GM12878 (cell line): ENCODE results near the gene IL17A. TPM values are rescaled to one million over a fixed set of nuclear protein-coding genes. Genes with fewer than 3 reads are reported as not detected.

Experiments used
- BHLHE40 ChIP-seq, 2 experiments: fragments of 450-650 bp in 1 of 2; IDR thresholded peaks; 2 replicates each; pipeline ENCODE4 v1.6.1; 2011 to 2017; ENCODE audit warnings: low read depth in 2 of 2, borderline replicate concordance in 1 of 2, improper control_type of control experiment in 1 of 2, low read length in 1 of 2, mild to moderate bottlenecking in 1 of 2
- BRCA1 ChIP-seq: IDR thresholded peaks from 2 replicates; pipeline ENCODE4 v1.6.1; 2011; ENCODE audit warnings: low read depth, low read length, improper control_type of control experiment
- CEBPB ChIP-seq, 2 experiments: fragments of 150-350 bp in 1 of 2; IDR thresholded peaks; 2 replicates each; pipeline ENCODE4 v1.6.1; 2012 to 2014; ENCODE audit warnings: low read depth in 2 of 2, low read length in 2 of 2, borderline replicate concordance in 1 of 2, inconsistent platforms in 1 of 2
- CHD2 ChIP-seq: IDR thresholded peaks from 2 replicates; pipeline ENCODE4 v1.6.1; 2011; ENCODE audit warnings: low read depth, low read length, improper control_type of control experiment, borderline replicate concordance
- CREM ChIP-seq: IDR thresholded peaks from 2 replicates; pipeline ENCODE4 v1.6.1; 2014; ENCODE audit warnings: antibody characterized with exemption, low read depth
- ETV6 ChIP-seq, 2 experiments: fragments of 450-650 bp in 1 of 2; IDR thresholded peaks in 1 of 2; conservative IDR thresholded peaks in 1 of 2; 2 replicates each; pipeline ENCODE4 v1.6.1; 2014; ENCODE audit warnings: antibody characterized with exemption in 1 of 2, borderline replicate concordance in 1 of 2, low read depth in 1 of 2, mild to moderate bottlenecking in 1 of 2, moderate library complexity in 1 of 2
- FOXM1 ChIP-seq: IDR thresholded peaks from 2 replicates; pipeline ENCODE4 v1.6.1; 2012; ENCODE audit warnings: low read depth, mild to moderate bottlenecking, inconsistent platforms, low read length, moderate library complexity
- IKZF1 ChIP-seq: fragments of 450-650 bp; conservative IDR thresholded peaks from 2 replicates; pipeline ENCODE4 v1.6.1; 2017; ENCODE audit warnings: antibody characterized with exemption, mild to moderate bottlenecking
- IKZF2 ChIP-seq, 2 experiments: fragments of 450-650 bp; IDR thresholded peaks; 2 replicates each; pipeline ENCODE4 v1.6.1; 2017; ENCODE audit warnings: mild to moderate bottlenecking in 2 of 2, moderate library complexity in 2 of 2
- IRF4 ChIP-seq: IDR thresholded peaks from 2 replicates; pipeline ENCODE4 v1.6.1; 2011; ENCODE audit warnings: low read depth, low read length
- JUND ChIP-seq: IDR thresholded peaks from 2 replicates; pipeline ENCODE4 v1.6.1; 2012; ENCODE audit warnings: low read depth, mild to moderate bottlenecking, low read length, improper control_type of control experiment, moderate library complexity
- MEF2A ChIP-seq: IDR thresholded peaks from 2 replicates; pipeline ENCODE4 v1.6.1; 2011; ENCODE audit warnings: low read depth, mild to moderate bottlenecking, low read length, moderate library complexity; ENCODE audit not compliant: insufficient read depth
- MEF2B ChIP-seq: fragments of 450-650 bp; IDR thresholded peaks from 2 replicates; pipeline ENCODE4 v1.6.1; 2018; ENCODE audit warnings: mild to moderate bottlenecking, moderate library complexity; ENCODE audit not compliant: partially characterized antibody, poor library complexity, severe bottlenecking
- MTA3 ChIP-seq: IDR thresholded peaks from 2 replicates; pipeline ENCODE4 v1.6.1; 2012; ENCODE audit warnings: low read length, inconsistent platforms, borderline replicate concordance
- NFIC ChIP-seq: IDR thresholded peaks from 2 replicates; pipeline ENCODE4 v1.6.1; 2012; ENCODE audit warnings: low read depth, mild to moderate bottlenecking, inconsistent platforms, low read length, moderate library complexity
- PML ChIP-seq: IDR thresholded peaks from 2 replicates; pipeline ENCODE4 v1.6.1; 2012; ENCODE audit warnings: low read length, inconsistent platforms
- SP1 ChIP-seq: IDR thresholded peaks from one replicate; pipeline ENCODE4 v1.6.1; 2011; ENCODE audit warnings: low read depth, low read length
- STAT3 ChIP-seq: IDR thresholded peaks from 2 replicates; pipeline ENCODE4 v1.6.1; 2011; ENCODE audit warnings: low read depth, low read length, improper control_type of control experiment
- TCF12 ChIP-seq: IDR thresholded peaks from 2 replicates; pipeline ENCODE4 v1.6.1; 2011; ENCODE audit warnings: low read depth, mild to moderate bottlenecking, low read length
- ZBED1 ChIP-seq: IDR thresholded peaks from 2 replicates; pipeline ENCODE4 v1.6.1; 2016; ENCODE audit warnings: borderline replicate concordance
- polyA plus RNA-seq, 11 experiments: library from polyadenylated mRNA; depleted of rRNA in 4 of 11; unstranded in 6 of 11; stranded (reverse) in 5 of 11; fragments of >200 nt; fragmentation: Nextera tagmentation in 4 of 11; fragmentation: Illumina TruSeq in 1 of 11; extraction: Ambion mirVana in 4 of 11; extraction: Trizol in 1 of 11; gene quantifications; 1 replicate in 1 of 11; 2 replicates in 10 of 11; pipeline versions ENCODE4 v1.2.1 to v1.2.3, GENCODE V29; 2011 to 2016; ENCODE audit warnings: inconsistent platforms in 2 of 11, missing spikeins in 2 of 11, low read depth in 1 of 11
- total RNA-seq, 4 experiments: library from RNA; depleted of rRNA in 3 of 4; stranded (reverse); fragments of >200 nt in 3 of 4; fragmentation: Illumina TruSeq in 1 of 4; extraction: Trizol in 1 of 4; gene quantifications; 2 replicates each; pipeline versions ENCODE4 v1.2.1 to v1.2.3, GENCODE V29; 2013 to 2021
- TF ChIP-seq, protein P1 (sequence below): fragments of 450-650 bp; IDR thresholded peaks from 2 replicates; pipeline ENCODE4 v1.6.1; 2016; ENCODE audit warnings: mild to moderate bottlenecking
- TF ChIP-seq, protein P2 (sequence below): fragments of 450-650 bp; IDR thresholded peaks from 2 replicates; pipeline ENCODE4 v1.6.1; 2017; ENCODE audit warnings: mild to moderate bottlenecking, moderate library complexity
- TF ChIP-seq, protein P3 (sequence below): IDR thresholded peaks from 2 replicates; pipeline ENCODE4 v1.6.1; 2011; ENCODE audit warnings: borderline replicate concordance, low read depth, mild to moderate bottlenecking, moderate library complexity, low read length; ENCODE audit not compliant: insufficient read depth, poor library complexity, severe bottlenecking

IL17A gene
- total and polyA plus RNA-seq, 10 of the 15 experiments (the other 5 are each of a cell fraction or from before 2014, with no cell fraction given), result not detected

DNA sequence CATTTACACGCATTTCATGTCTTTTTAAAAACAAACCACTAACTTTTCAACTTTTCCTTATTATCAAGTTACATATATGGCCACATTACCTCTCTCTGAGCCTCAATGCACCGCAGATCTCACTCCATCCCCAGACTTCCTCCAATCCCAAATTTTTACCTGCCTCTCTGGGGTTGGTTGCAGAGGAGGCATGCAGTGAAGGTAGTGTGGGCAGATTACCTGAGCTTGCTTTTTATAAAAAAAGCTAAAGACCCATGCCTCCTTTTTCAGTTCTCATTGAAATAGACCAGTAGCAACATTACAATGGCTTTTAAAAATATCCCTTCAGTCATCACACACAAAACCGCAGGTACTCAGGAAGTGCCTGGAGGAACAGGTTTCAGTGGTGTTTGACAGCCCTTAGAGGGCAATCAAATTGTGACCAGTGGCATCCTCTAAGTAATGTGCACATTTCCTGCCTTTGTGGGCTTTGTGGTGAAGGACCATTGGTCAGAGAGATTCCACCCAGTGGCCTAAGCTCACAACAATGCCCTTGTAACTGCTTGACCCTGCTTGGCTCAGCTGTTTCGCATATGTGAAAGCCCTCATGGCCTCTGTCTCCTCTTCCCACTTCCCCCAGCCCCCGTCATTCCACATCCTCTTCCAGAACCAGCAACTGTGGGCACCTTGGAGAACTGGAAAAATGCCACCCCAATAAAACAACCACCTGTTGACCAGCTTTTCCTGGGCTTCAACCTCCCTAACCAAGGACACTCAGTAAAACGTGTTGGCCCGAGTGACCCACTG is 30.2 kb upstream of the IL17A start (continued):
- TF ChIP-seq STAT3 (no peak), MEF2A (peak; percentile 92), CEBPB (IDR thresholded peaks at IDR 0.05; ENCODE audit: borderline replicate concordance in 1 of 2, low read depth in 2 of 2, low read length in 2 of 2) (0 out of 4 replicates have a peak, but pooled peaks of 1 of the 2 experiments have one; percentile 54), IRF4 (peak; percentile 66), TCF12 (0 out of 2 replicates have a peak, but pooled peaks have one; percentile 31), BRCA1 (no peak), PML (no peak), BHLHE40 (IDR thresholded peaks at IDR 0.05; ENCODE audit: borderline replicate concordance in 1 of 2, low read depth in 2 of 2, low read length in 1 of 2) (peak; percentile 41 to 51; a peak in 3 of 4 replicates), CHD2 (no peak), CREM (peak; percentile 71; the same call in 1 of the 2 replicates), ETV6 (conservative IDR thresholded peaks at IDR 0.05 in 1 of 2, IDR thresholded peaks at IDR 0.05 in 1 of 2; ENCODE audit: borderline replicate concordance in 1 of 2, low read depth in 1 of 2) (peak in 1 of 2 experiments; percentile 96; a peak in 2 of 4 replicates), NFIC (peak; percentile 92), IKZF2 (IDR thresholded peaks at IDR 0.05) (peak; percentile 83 to 87), FOXM1 (peak; percentile 85; the same call in 1 of the 2 replicates), JUND (no peak), ZBED1 (peak; percentile 68; the same call in 1 of the 2 replicates), MTA3 (peak; percentile 91; the same call in 1 of the 2 replicates), SP1 (peak; percentile 55), MEF2B (peak; percentile 30), IKZF1 (peak; percentile 88)
- TF ChIP-seq, protein P1, sequence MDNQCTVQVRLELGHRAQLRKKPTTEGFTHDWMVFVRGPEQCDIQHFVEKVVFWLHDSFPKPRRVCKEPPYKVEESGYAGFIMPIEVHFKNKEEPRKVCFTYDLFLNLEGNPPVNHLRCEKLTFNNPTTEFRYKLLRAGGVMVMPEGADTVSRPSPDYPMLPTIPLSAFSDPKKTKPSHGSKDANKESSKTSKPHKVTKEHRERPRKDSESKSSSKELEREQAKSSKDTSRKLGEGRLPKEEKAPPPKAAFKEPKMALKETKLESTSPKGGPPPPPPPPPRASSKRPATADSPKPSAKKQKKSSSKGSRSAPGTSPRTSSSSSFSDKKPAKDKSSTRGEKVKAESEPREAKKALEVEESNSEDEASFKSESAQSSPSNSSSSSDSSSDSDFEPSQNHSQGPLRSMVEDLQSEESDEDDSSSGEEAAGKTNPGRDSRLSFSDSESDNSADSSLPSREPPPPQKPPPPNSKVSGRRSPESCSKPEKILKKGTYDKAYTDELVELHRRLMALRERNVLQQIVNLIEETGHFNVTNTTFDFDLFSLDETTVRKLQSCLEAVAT, result peak; percentile 53; the same call in 1 of the 2 replicates
- TF ChIP-seq, protein P2, sequence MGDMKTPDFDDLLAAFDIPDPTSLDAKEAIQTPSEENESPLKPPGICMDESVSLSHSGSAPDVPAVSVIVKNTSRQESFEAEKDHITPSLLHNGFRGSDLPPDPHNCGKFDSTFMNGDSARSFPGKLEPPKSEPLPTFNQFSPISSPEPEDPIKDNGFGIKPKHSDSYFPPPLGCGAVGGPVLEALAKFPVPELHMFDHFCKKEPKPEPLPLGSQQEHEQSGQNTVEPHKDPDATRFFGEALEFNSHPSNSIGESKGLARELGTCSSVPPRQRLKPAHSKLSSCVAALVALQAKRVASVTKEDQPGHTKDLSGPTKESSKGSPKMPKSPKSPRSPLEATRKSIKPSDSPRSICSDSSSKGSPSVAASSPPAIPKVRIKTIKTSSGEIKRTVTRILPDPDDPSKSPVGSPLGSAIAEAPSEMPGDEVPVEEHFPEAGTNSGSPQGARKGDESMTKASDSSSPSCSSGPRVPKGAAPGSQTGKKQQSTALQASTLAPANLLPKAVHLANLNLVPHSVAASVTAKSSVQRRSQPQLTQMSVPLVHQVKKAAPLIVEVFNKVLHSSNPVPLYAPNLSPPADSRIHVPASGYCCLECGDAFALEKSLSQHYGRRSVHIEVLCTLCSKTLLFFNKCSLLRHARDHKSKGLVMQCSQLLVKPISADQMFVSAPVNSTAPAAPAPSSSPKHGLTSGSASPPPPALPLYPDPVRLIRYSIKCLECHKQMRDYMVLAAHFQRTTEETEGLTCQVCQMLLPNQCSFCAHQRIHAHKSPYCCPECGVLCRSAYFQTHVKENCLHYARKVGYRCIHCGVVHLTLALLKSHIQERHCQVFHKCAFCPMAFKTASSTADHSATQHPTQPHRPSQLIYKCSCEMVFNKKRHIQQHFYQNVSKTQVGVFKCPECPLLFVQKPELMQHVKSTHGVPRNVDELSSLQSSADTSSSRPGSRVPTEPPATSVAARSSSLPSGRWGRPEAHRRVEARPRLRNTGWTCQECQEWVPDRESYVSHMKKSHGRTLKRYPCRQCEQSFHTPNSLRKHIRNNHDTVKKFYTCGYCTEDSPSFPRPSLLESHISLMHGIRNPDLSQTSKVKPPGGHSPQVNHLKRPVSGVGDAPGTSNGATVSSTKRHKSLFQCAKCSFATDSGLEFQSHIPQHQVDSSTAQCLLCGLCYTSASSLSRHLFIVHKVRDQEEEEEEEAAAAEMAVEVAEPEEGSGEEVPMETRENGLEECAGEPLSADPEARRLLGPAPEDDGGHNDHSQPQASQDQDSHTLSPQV, result no peak
- TF ChIP-seq, protein P3, sequence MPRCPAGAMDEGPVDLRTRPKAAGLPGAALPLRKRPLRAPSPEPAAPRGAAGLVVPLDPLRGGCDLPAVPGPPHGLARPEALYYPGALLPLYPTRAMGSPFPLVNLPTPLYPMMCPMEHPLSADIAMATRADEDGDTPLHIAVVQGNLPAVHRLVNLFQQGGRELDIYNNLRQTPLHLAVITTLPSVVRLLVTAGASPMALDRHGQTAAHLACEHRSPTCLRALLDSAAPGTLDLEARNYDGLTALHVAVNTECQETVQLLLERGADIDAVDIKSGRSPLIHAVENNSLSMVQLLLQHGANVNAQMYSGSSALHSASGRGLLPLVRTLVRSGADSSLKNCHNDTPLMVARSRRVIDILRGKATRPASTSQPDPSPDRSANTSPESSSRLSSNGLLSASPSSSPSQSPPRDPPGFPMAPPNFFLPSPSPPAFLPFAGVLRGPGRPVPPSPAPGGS, result peak; percentile 66
